HG02588 (cell line): ENCODE measurements around the gene HSD11B2.

Experiments
- ATAC-seq: cut with Tn5 transposase; IDR thresholded peaks from one replicate; pipeline ENCODE4 v1.9.1; 2021; ENCODE audit warnings: mild to moderate bottlenecking, moderate library complexity; ENCODE audit not compliant: unreplicated experiment

Gene HSD11B2

GRCh38 chr16:67448580-67448979, 17.7 kb downstream of the HSD11B2 start:
- ATAC-seq = no peak

- no peak for ATAC-seq
These were observed 18.4 kb downstream of the HSD11B2 start for GRCh38 chr16:67449336-67449735.

GRCh38 chr16:67449739-67450138, 18.8 kb downstream of the HSD11B2 start:
- ATAC-seq = no peak

GRCh38 chr16:67451061-67451703, 20.3 kb downstream of the HSD11B2 start:
- ATAC-seq = no peak

GRCh38 chr16:67451704-67452435, 20.9 kb downstream of the HSD11B2 start:
- no peak for ATAC-seq

- ATAC-seq = no peak
These were observed 23.2 kb downstream of the HSD11B2 start for GRCh38 chr16:67454104-67454503.

GRCh38 chr16:67454852-67455251, 23.9 kb downstream of the HSD11B2 start:
- no peak for ATAC-seq

GRCh38 chr16:67456391-67457081, 25.6 kb downstream of the HSD11B2 start:
- ATAC-seq = no peak

GRCh38 chr16:67457611-67458010, 26.7 kb downstream of the HSD11B2 start:
- ATAC-seq = no peak

GRCh38 chr16:67458121-67458641, 27.3 kb downstream of the HSD11B2 start:
- ATAC-seq = no peak

- no peak for ATAC-seq
These were observed 28.3 kb downstream of the HSD11B2 start for GRCh38 chr16:67459066-67459860.

- no peak for ATAC-seq
These were observed 28.9 kb downstream of the HSD11B2 start for GRCh38 chr16:67459861-67460150.

GRCh38 chr16:67460168-67460567, 29.2 kb downstream of the HSD11B2 start:
- no peak for ATAC-seq

- ATAC-seq = no peak
These were observed 30.0 kb downstream of the HSD11B2 start for GRCh38 chr16:67460961-67461360.

- no peak for ATAC-seq
These were observed 30.8 kb downstream of the HSD11B2 start for GRCh38 chr16:67461600-67462278.

GRCh38 chr16:67462279-67462655, 31.3 kb downstream of the HSD11B2 start:
- ATAC-seq = no peak

- no peak for ATAC-seq
These were observed 32.1 kb downstream of the HSD11B2 start for GRCh38 chr16:67463059-67463458.

- no peak for ATAC-seq
These were observed 32.8 kb downstream of the HSD11B2 start for GRCh38 chr16:67463691-67464090.

GRCh38 chr16:67464565-67464964, 33.6 kb downstream of the HSD11B2 start:
- ATAC-seq = no peak

GRCh38 chr16:67466581-67466980, 35.7 kb downstream of the HSD11B2 start:
- no peak for ATAC-seq

- ATAC-seq = no peak
These were observed 37.8 kb downstream of the HSD11B2 start for GRCh38 chr16:67468731-67469130.
